AG09309 (cell line): Measurements from ENCODE around the gene GPATCH2.

Experiments used
- DNase-seq: peaks from one replicate; pipeline ENCODE4 v3.0.0-alpha.2; 2010; ENCODE audit warnings: low read depth
- H3K4me3 ChIP-seq: 2 replicates; pipeline ENCODE4 v1.5.1; 2011; ENCODE audit warnings: mild to moderate bottlenecking, low read depth, low read length, moderate library complexity; ENCODE audit not compliant: control insufficient read depth
- TF ChIP-seq, protein P1 (sequence below): IDR thresholded peaks from 2 replicates; pipeline ENCODE4 v1.5.1; 2011; ENCODE audit warnings: mild to moderate bottlenecking, low read depth, low read length, inconsistent platforms; ENCODE audit not compliant: insufficient read depth, control insufficient read depth; ENCODE audit errors: missing control alignments

GPATCH2 gene

DNA sequence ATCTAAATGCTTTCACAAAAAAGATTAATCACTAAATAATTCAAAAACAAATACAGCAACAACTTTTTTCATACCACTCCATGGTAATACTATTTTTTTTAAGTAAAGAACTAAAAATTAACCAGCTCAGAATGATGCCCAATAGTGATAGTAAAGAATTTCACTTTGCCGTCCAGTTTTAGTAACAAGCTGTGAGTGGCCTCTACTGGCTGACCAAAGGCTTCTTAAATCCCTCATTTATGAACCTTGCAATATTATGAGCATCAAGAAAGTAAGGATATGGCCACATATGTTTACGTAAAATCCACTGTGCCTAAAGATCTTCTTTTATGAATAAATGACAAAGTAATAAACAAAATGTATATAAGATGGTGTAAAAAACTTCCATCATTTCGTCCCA lies 108.6 kb downstream of the GPATCH2 start:
- no peak for DNase-seq
- no peak overlapping the region for H3K4me3 ChIP-seq
- TF ChIP-seq, protein P1, sequence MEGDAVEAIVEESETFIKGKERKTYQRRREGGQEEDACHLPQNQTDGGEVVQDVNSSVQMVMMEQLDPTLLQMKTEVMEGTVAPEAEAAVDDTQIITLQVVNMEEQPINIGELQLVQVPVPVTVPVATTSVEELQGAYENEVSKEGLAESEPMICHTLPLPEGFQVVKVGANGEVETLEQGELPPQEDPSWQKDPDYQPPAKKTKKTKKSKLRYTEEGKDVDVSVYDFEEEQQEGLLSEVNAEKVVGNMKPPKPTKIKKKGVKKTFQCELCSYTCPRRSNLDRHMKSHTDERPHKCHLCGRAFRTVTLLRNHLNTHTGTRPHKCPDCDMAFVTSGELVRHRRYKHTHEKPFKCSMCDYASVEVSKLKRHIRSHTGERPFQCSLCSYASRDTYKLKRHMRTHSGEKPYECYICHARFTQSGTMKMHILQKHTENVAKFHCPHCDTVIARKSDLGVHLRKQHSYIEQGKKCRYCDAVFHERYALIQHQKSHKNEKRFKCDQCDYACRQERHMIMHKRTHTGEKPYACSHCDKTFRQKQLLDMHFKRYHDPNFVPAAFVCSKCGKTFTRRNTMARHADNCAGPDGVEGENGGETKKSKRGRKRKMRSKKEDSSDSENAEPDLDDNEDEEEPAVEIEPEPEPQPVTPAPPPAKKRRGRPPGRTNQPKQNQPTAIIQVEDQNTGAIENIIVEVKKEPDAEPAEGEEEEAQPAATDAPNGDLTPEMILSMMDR = no peak

DNA sequence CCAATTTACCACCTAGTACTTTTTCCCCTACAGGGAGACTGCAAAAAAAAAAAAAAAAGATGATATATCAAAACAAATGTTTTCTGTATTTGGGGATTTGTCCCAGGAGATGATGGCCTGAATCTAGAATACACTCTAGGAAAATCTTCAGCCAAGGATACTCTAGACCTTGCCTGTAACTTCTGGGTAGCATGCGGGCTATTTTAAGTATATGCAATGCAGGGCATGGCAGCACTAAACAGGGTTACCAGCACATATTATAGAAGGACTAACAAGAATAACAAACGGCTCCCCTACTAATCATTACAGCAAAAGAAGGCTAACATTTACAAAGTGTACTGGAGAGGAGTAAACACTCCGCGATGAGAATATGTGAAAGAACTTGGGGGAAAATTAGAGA lies 109.6 kb downstream of the GPATCH2 start:
- TF ChIP-seq, protein P1 = no peak

DNA sequence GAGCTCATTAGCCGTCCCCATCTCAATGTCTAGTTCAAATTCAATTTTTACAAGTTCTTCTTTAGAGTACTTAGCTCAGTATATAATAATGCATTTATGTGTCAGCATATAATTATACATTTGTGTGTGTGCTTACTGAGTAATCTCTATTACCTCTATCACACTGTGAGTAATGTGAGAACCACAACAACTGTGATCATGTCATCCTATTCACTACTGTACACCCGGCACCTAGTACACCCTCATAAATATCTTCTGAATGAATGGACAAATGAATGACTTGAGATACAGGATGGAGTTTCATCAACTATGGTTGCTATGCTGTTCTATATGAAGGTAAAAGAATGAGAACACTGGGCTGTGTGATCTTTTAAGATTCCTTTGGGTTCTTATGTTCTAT lies 124.0 kb downstream of the GPATCH2 start:
- TF ChIP-seq, protein P1 = no peak
- DNase-seq = no peak
- no peak overlapping the region for H3K4me3 ChIP-seq

More for the DNA sequence above, 109.6 kb downstream of the GPATCH2 start:
- no peak overlapping the region for H3K4me3 ChIP-seq
- no peak for DNase-seq

DNA sequence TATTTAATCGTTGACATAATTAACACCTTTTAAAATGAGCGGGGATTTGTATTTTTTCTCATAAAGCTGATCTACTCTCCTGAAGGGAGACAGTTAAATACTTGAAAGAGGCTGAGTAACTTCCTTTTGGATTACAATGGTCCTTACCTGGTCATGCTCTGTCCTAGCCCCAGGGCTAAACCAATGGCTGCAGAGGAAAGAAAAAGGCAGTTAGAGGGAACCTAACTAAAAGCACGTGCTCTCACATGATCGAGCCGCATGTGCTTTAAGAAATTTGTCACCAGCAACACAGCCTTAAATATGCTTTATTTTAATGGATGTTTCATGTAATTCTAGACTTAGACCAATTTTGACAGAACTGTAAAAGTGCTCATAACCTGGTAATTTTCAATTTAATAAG lies 132.7 kb downstream of the GPATCH2 start:
- TF ChIP-seq, protein P1 = no peak
- DNase-seq = no peak
- H3K4me3 ChIP-seq = no peak overlapping the region

DNA sequence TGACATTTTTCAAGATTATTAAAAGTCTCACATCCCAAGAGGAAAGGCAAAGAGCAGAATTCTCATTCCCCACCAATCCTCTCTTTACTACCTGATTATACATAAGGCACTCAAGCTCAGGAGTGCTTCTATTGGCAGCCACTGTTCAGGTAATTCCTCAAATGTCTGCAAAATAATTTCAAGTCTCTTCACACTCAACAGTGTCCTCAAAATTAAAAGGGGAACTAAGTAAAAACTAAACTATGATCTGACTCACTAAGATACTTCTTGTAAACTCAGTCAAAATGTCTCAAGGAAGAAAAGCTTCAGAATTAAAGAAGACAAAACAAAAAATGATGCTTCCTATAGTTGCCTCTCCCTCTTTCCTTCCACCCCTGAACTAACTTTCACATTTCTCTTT lies 135.6 kb downstream of the GPATCH2 start:
- no peak for DNase-seq
- TF ChIP-seq, protein P1 = no peak
- no peak overlapping the region for H3K4me3 ChIP-seq

DNA sequence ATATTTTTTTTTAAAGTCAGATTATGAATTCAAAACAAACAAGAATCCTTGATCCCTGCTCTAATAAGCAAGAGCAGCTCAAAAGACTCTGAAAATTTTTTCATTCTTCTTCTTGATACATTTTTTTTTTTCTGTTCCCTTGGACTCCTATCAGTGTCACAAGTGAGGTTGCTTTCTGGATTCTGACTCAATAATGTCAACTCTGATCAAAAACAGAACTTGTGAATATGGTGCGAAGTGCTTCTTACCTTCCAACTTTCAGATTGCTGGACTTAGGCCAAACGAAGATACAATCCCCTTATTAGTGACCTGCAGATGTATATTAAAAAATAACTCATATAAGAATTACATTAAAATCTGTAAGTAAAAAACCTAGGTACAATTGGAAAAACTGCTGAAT lies 136.1 kb downstream of the GPATCH2 start:
- TF ChIP-seq, protein P1 = no peak
- no peak overlapping the region for H3K4me3 ChIP-seq
- DNase-seq = no peak

DNA sequence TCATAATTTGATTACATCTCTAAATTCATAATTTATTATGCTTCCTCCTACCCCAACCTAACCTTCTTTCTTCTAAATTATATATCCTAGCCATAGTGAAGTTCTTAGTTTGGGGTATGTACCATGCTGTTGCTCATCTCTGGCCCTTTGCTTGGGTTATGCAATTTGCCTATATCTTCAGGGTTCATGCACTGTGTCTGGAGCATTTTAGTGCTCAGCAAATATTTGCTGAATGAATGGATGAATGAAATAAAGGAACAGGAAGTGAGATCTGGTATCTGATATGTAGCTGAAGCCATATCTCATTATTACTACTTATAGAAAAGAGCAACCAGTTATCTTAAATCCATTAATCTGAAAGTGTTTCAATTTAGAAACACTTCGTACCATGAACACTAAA lies 137.6 kb downstream of the GPATCH2 start:
- no peak overlapping the region for H3K4me3 ChIP-seq
- DNase-seq = no peak
- TF ChIP-seq, protein P1 = no peak
